HG03175 (cell line): ENCODE measurements around the gene CPSF7.
A peak's percentile ranks its signal among the peaks of the same experiment; 100 is the strongest.
"Not testable (repeated sequence)": the region's sequence is repeated elsewhere in the genome, so short reads cannot be mapped to it uniquely, and the experiment has no call there.

Experiments used
- ATAC-seq: cut with Tn5 transposase; IDR thresholded peaks from one replicate; pipeline ENCODE4 v1.9.1; 2021; ENCODE audit warnings: mild to moderate bottlenecking, moderate library complexity; ENCODE audit not compliant: unreplicated experiment

The CPSF7 gene

DNA sequence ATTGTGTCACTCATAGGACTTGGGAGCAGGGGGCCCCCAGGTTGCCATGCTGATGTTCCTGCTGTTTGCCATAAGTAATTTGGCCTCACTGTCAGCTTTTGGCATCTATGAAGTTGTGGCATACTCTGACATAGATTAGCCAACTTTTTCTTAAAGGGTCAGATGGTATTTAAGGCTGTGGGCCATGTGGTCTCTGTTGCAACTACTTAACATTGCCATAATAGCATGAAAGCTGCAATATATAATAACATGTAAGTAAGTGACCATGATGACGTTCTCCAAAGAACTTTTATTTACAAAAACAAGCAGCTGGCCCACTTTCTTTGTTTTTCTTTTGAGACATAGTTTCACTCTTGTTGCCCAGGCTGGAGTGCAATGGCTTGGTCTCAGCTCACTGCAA is 39.6 kb downstream of the CPSF7 start:
- ATAC-seq = no peak

GRCh38 chr11:61384271-61385242 is 45.2 kb downstream of the CPSF7 start:
- ATAC-seq = no peak

GRCh38 chr11:61383859-61384258 is 45.9 kb downstream of the CPSF7 start:
- ATAC-seq = not testable (repeated sequence)

GRCh38 chr11:61380884-61381283 is 48.9 kb downstream of the CPSF7 start:
- no peak for ATAC-seq

- ATAC-seq = no peak
Measured at GRCh38 chr11:61378713-61379313, 51.0 kb downstream of the CPSF7 start.

- ATAC-seq = no peak
Measured at GRCh38 chr11:61377461-61378160, 52.2 kb downstream of the CPSF7 start.

DNA sequence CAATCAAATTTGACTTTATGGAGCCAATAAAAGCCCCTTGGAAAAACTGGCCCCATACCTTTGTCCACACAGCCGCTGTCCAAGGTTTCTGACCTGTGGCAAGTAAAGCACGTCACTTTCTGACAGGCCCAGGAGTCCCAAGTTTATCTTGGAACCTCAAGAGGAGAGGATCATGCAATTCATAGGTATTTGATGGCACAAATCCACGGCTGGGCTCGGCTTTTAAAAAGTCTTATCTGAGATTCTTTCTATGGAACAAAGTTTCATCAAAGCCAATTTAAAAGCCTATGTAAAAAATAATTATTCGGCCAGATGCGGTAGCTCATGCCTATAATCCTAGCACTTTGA is 54.0 kb downstream of the CPSF7 start:
- ATAC-seq = no peak

- no peak for ATAC-seq
Measured at GRCh38 chr11:61372659-61373420, 56.9 kb downstream of the CPSF7 start.

GRCh38 chr11:61370349-61371005 is 59.3 kb downstream of the CPSF7 start:
- no peak for ATAC-seq

GRCh38 chr11:61369372-61370348 is 60.1 kb downstream of the CPSF7 start:
- no peak for ATAC-seq

DNA sequence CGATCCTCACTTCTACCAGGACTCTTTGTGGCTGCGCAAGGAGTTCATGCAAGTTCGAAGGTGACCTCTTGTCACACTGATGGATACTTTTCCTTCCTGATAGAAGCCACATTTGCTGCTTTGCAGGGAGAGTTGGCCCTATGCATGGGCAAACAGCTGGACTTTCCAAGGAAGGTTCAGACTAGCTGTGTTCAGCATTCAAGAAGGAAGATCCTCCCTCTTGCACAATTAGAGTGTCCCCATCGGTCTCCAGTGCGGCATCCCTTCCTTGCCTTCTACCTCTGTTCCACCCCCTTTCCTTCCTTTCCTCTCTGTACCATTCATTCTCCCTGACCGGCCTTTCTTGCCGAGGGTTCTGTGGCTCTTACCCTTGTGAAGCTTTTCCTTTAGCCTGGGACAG is 61.1 kb downstream of the CPSF7 start:
- no peak for ATAC-seq

- no peak for ATAC-seq
Measured at GRCh38 chr11:61367406-61367805, 62.4 kb downstream of the CPSF7 start.

- ATAC-seq = no peak
Measured at GRCh38 chr11:61364012-61364675, 65.6 kb downstream of the CPSF7 start.

- ATAC-seq = no peak
Measured at GRCh38 chr11:61362542-61362875, 67.3 kb downstream of the CPSF7 start.

DNA sequence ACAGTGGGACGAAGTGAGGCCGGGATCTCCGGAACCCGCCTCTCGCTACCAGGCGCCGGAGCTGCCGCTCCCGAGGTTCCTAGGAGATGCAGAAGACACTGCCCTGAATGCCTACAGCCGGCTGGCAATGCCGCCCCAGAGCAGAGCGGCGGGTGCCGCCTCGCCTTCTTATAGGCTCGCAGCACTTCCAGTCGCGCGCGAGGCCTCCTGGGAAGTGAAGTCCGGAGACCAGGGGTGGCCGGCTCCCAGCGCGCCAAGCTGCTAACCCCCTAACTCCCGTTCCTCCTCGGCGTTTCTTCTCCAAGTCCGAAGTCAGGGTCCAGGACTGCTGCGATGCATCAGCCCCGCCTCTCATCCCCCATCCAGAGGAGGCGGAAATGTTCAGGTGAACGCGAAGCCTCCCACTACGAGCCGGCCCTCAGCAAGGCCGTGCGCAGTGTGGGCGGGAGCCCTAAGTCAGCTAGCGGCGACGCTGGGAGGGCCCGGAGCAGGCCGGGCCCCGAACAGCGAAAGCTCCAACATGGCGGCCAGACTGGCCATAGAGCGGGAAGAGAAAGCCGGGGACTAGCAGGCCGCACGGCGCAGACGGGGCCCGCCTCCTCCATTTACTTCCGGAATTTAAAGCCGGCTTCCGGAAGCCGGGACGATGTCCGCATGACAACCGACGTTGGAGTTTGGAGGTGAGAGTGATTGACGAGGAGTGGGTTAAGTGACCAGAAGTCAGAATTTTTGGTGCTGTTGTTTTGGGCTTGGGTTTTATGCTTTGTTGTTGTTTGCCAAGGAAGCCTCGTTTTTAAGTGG is 67.8 kb downstream of the CPSF7 start, which contains the start of the genes CYB561A3 and TMEM138:
Gene CYB561A3 (minus strand): TSS at position 142 of the 801 bp plus-strand sequence. CDS start 5,169 bp downstream, outside the sequence.
Gene TMEM138 (plus strand): TSS at position 634 of the 801 bp plus-strand sequence. CDS start 2,017 bp downstream, outside the sequence.
- peak; percentile 88 for ATAC-seq

GRCh38 chr11:61361237-61361740 is 68.5 kb downstream of the CPSF7 start:
- ATAC-seq = no peak

DNA sequence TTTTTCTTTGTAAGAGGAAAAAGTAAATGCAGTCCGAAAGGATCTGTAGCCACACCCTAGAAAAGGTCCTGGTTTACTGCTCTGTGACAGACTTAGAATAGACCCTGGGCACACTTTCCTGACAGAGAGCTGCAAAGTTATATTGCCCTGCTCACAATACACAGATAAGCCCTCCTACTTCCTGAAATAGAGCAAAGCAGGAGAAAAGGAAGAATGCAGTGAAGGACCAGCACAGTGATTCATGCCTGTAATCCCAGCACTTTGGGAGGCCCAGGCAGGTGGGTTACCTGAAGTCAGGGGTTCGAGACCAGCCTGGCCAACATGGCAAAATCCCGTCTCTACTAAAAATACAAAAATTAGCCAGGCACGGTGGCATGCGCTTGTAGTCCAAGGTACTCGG is 70.3 kb downstream of the CPSF7 start:
- ATAC-seq = no peak

DNA sequence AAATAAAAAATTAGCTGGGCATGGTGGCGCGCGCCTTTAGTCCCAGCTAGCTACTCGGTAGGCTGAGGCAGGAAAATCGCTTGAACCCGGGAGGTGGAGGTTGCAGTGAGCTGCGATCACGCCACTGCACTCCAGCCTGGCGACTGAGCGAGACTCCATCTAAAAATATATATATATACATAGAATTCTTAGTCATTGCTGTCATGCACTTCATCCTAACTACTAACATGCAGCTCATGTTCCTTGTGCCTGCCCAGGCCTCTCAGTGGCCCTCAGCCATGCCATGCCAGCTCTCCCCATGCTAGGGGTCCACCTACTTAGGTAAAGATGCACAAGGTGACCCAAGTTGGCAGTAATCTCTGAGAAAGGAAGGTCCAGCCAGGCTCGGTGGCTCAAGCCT is 71.2 kb downstream of the CPSF7 start:
- ATAC-seq = no peak
